PFSK-1 (cell line): ENCODE results near the gene NENF.

ENCODE experiments used
- FOXP2 ChIP-seq: optimal IDR thresholded peaks from 2 replicates; pipeline ENCODE3; 2011; ENCODE audit warnings: borderline replicate concordance, control low read depth, inconsistent platforms; ENCODE audit not compliant: insufficient read depth; ENCODE audit errors: extremely low read length, extremely low read depth
- POLR2AphosphoS5 ChIP-seq: IDR thresholded peaks from 2 replicates; pipeline ENCODE4 v1.6.1; 2012; ENCODE audit warnings: low read depth, mild to moderate bottlenecking, control low read depth, low read length, moderate library complexity
- SIN3A ChIP-seq: IDR thresholded peaks from 2 replicates; pipeline ENCODE4 v1.6.1; 2012; ENCODE audit warnings: mild to moderate bottlenecking, low read length, moderate library complexity, borderline replicate concordance; ENCODE audit not compliant: insufficient read depth
- TAF1 ChIP-seq: IDR thresholded peaks from 2 replicates; pipeline ENCODE4 v1.6.1; 2012; ENCODE audit warnings: low read length, control low read depth, borderline replicate concordance; ENCODE audit not compliant: insufficient read depth
- TF ChIP-seq, protein P1 (sequence below), 2 experiments: IDR thresholded peaks; 2 replicates each; pipeline versions ENCODE4 v1.6.1 to v1.8.0; 2011 to 2012; ENCODE audit warnings: low read depth in 2 of 2, low read length in 2 of 2, control low read depth in 1 of 2, inconsistent platforms in 1 of 2, mild to moderate bottlenecking in 1 of 2, moderate library complexity in 1 of 2; ENCODE audit not compliant: insufficient read depth in 1 of 2

Gene NENF

DNA sequence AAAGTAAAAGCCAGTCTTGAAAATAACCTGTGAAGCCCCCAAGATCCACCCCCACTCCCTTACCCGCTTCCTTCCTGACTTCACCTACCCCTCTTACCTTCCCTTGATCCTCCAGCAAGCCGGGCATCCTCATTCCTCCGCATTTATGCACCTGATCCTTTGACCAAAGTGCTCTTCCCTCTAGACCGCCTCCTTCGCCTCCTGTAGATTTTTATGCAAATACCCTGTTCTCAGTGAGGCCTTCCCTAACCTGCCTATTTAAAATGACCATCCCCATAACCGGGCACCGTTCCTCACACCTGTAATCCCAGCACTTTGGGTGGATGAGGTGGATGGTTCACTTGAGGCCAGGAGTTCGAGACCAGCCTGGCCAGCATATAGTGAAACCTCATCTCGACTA lies 1.1 kb upstream of the NENF start:
- TF ChIP-seq POLR2AphosphoS5 (no peak), FOXP2 (no peak), SIN3A (no peak), TAF1 (no peak)
- TF ChIP-seq, protein P1, sequence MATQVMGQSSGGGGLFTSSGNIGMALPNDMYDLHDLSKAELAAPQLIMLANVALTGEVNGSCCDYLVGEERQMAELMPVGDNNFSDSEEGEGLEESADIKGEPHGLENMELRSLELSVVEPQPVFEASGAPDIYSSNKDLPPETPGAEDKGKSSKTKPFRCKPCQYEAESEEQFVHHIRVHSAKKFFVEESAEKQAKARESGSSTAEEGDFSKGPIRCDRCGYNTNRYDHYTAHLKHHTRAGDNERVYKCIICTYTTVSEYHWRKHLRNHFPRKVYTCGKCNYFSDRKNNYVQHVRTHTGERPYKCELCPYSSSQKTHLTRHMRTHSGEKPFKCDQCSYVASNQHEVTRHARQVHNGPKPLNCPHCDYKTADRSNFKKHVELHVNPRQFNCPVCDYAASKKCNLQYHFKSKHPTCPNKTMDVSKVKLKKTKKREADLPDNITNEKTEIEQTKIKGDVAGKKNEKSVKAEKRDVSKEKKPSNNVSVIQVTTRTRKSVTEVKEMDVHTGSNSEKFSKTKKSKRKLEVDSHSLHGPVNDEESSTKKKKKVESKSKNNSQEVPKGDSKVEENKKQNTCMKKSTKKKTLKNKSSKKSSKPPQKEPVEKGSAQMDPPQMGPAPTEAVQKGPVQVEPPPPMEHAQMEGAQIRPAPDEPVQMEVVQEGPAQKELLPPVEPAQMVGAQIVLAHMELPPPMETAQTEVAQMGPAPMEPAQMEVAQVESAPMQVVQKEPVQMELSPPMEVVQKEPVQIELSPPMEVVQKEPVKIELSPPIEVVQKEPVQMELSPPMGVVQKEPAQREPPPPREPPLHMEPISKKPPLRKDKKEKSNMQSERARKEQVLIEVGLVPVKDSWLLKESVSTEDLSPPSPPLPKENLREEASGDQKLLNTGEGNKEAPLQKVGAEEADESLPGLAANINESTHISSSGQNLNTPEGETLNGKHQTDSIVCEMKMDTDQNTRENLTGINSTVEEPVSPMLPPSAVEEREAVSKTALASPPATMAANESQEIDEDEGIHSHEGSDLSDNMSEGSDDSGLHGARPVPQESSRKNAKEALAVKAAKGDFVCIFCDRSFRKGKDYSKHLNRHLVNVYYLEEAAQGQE (IDR thresholded peaks at IDR 0.05; ENCODE audit: insufficient read depth in 1 of 2, low read depth in 2 of 2, low read length in 2 of 2), result no peak

DNA sequence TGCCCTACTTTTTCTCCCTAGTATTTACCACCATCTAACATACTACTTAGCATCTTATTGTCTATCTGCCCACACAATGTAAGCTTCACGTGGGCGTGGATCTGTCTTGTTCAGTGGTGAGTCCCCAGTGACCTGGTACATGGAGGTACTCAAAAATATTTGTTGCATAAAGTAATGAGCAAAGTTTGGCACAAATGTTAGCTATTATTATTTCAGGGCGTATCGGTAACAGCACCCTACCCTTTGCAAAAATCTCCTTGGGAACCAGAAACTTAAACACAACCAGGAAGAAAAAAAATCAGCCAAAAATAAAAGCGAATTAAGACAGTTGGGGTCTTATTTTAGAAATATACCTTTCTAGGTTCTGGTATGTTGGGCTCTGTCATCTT lies 454 bp upstream of the NENF start:
- no peak for TF ChIP-seq SIN3A
- no peak for TF ChIP-seq FOXP2
- no peak for TF ChIP-seq POLR2AphosphoS5
- TF ChIP-seq, protein P1 (IDR thresholded peaks at IDR 0.05; ENCODE audit: insufficient read depth in 1 of 2, low read depth in 2 of 2, low read length in 2 of 2), result no peak
- TF ChIP-seq TAF1, result no peak

GRCh38 chr1:212433577-212434462 lies 1.1 kb downstream of the NENF start:
- TF ChIP-seq SIN3A, result no peak
- no peak for TF ChIP-seq FOXP2
- TF ChIP-seq POLR2AphosphoS5, result no peak
- TF ChIP-seq, protein P1 (IDR thresholded peaks at IDR 0.05; ENCODE audit: insufficient read depth in 1 of 2, low read depth in 2 of 2, low read length in 2 of 2), result no peak
- TF ChIP-seq TAF1, result no peak

DNA sequence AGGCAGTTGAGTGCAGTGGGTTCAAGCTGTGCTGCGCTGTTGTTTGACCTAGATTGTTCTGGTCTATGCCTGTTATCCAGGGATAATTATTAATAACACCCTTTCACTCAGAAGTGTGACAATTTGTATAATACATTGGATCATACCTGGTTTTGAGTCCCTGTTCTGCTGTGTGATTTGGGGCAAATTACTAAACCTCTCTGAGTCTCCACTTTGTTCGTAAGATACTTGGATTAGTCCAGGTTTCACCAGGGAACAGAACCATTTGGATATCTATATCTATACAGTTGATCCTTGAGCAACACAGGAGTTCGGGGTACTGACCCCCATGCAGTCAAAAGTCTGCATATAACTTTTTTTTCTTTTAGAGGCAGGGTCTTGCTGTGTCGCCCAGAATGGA lies 2.3 kb downstream of the NENF start:
- TF ChIP-seq TAF1 (no peak), FOXP2 (no peak)

GRCh38 chr1:212437179-212437798 lies 4.6 kb downstream of the NENF start:
- TF ChIP-seq FOXP2, result no peak
- no peak for TF ChIP-seq SIN3A
- TF ChIP-seq POLR2AphosphoS5, result no peak
- no peak for TF ChIP-seq TAF1
- TF ChIP-seq, protein P1 (IDR thresholded peaks at IDR 0.05; ENCODE audit: insufficient read depth in 1 of 2, low read depth in 2 of 2, low read length in 2 of 2), result no peak
